GM12891 (cell line): ENCODE measurements around the gene FASN.

Experiments
- DNase-seq: peaks from one replicate; pipeline ENCODE4 v3.0.0; 2011; ENCODE audit warnings: low spot score; ENCODE audit not compliant: insufficient read length
- FAIRE-seq: peaks from 2 replicates; lab custom pipeline; 2011; peaks lifted over from hg19 to GRCh38; lab: Jason Lieb, UNC
- PAX5 ChIP-seq: IDR thresholded peaks from 2 replicates; pipeline ENCODE4 v1.6.1; 2011; ENCODE audit warnings: low read length, moderate library complexity, mild to moderate bottlenecking; ENCODE audit not compliant: insufficient read depth, severe bottlenecking
- POLR2A ChIP-seq: IDR thresholded peaks from 2 replicates; pipeline ENCODE4 v1.6.1; 2011; ENCODE audit warnings: low read depth, low read length, control low read depth
- POLR2AphosphoS5 ChIP-seq: IDR thresholded peaks from 2 replicates; pipeline ENCODE4 v1.6.1; 2011; ENCODE audit warnings: low read depth, low read length, control low read depth
- POU2F2 ChIP-seq: IDR thresholded peaks from 2 replicates; pipeline ENCODE4 v1.6.1; 2011; ENCODE audit warnings: low read depth, mild to moderate bottlenecking, control low read depth, low read length, moderate library complexity
- SPI1 ChIP-seq: IDR thresholded peaks from 2 replicates; pipeline ENCODE4 v1.6.1; 2011; ENCODE audit warnings: low read depth, low read length, control low read depth
- TAF1 ChIP-seq: IDR thresholded peaks from 2 replicates; pipeline ENCODE4 v1.6.1; 2011; ENCODE audit warnings: low read depth, low read length, control low read depth

The FASN gene

DNA sequence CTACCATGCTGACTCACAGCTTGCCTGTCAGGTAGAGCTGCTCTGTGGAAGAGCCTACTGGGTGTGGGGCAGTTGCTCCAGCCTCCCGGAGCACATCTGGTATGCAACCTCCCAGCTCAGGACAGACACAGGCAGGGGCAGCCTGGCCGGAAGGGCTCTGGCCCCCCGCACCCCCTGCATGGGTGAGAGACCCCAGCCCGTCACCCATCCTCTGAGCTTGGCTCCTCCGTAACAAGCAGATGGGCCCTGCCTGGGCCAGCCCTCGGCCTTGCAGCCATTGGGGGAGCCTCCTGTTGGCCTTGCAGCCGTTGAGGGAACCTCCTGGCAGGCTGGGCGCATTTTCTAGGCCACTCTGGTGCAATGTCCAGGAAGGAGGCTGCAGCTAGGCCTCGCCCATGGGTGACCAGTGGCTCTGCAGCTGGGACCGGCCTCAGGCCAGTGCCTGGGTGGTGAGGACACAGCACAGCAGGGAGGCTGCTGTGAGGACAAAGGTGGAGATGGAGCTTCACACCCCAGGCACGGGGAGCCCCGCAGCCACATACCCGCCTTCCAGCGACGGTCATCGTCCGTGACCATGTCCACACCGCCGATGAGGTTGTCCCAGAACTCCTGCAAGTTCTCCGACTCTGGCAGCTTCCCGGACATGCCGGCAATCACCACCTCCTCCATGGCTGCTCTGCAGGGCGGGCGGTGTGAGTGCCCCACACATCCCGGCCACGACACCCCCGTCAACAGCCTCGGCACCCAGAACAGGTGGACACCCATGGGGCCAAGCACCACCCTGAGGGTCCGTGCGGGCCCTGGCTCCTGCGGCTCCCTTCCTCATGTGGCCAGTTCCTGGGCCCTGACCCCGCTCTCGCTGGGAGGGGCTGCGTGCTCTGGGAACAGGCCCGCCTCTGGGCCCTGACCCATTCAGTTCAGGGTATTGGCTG, 2.0 kb downstream of the FASN start:
- FAIRE-seq (peak; percentile 66), DNase-seq (no peak)
- TF ChIP-seq POLR2AphosphoS5 (no peak), SPI1 (no peak), TAF1 (no peak)

DNA sequence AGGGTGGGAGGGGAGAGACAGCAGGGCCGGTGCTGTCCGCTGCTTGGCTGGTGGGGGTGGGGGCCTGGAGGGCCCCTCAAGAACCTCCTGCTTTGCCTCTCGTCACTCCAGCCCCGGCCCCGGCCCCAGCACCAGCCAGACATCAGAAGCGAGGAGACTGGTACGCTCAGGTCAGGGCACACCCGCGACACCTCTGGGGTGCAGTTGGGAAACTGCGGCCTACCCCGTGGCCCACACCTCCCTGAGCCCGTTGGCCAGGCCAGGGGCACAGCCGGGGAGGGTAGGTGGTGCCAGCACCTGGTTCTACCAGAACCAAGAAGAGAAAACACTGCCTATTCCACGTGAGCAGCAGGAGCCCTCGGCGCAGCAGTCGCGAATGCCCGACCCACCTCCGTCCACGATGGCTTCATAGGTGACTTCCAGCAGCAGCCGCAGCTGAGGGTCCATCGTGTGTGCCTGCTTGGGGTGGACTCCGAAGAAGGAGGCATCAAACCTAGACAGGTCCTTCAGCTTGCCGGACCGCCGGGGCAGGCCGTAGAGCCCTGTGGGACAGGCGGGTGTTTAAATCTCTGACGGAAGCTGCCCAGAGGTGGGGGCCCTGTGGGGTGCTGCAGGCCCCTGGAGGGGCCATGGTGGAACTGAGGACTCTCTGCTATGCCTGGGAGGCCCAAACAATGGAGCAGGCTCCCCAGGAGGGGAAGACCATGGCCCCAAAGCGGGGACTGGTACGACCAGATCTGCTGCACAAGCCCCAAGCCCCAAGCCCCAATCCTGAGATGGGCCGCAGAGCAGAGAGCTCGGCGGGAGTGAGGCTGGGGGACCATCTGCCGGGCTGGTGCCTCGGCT, 2.9 kb downstream of the FASN start:
- TF ChIP-seq POLR2A: no peak
- no peak for FAIRE-seq
- no peak for DNase-seq

DNA sequence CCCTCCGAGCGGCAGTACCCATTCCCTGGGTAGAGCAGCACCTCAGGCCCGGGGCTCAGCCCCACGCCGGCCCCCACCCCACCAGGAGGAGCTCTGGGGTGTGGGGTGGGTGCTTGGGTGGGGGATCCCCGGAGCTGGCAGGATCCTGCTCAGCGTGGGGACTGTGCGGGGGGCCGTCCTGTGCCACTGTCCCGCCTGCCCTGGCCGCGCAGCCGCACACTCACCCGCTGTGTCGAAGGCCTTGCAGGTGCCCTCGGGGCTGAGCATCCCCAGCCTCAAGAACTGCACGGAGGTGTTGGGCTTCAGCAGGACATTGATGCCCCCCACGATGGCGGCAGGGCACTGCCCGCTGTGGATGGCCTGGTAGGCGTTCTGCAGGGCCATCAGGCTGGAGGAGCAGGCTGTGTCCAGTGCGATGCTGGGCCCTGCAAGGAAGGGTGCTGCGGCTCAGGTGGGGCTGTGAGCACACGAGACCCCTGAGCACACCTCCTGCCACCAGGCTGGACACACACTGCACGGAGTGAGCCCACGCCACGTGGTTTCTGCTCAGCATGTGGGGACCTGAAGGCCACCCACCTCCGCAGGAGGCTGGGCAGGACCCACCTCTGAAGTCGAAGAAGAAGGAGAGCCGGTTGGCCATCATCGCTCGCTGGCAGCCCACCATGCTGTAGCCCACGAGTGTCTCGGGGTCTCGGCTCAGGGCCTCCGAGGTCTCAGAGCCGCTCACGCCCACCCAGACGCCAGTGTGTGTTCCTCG, 4.9 kb downstream of the FASN start:
- DNase-seq (no peak), FAIRE-seq (no peak)
- TF ChIP-seq POLR2AphosphoS5 (no peak), PAX5 (no peak), TAF1 (no peak), POLR2A (no peak), SPI1 (no peak), POU2F2 (no peak)

DNA sequence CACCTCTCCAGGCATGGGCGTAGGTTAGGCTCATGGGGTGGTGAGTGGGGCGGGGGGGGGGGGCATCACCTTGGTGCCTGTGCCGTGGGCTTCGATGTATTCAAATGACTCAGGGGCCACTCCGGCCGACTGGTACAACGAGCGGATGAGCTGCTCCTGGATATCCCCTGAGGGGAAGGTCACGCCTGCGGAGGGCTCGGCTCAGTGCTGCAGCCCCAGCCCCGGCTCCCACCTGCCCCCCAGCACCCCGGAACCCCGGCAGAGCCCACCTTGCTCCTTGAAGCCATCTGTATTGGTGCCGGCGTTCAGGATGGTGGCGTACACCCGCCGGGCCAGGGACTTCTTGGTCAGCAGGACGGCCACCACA, 5.4 kb downstream of the FASN start:
- FAIRE-seq (no peak), DNase-seq (no peak)
- no peak for TF ChIP-seq PAX5

DNA sequence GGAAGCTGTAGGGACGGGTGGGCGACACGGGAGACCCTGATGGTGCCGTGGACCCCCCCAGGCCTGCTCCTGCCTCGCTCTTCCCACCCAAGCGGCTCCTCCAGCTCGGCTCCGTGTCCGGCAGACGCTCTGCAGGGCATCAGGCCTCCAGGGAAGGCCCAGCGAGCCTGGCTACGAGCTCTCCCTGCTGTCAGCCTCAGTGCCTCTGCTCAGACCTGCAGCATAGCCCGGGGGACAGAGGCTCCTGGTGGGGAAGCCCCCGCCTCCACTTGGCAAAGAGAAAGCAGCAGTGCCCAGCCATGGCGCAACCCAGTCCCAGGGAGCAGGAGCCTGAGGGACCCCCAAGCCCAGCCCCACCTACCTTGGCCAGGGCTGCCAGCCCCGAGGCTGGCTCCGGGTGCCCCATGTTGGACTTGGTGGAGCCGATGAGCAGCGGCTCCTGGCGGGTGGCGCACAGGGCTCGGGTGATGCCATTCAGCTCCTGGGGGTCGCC, 5.9 kb downstream of the FASN start:
- TF ChIP-seq POU2F2: no peak
- TF ChIP-seq TAF1: no peak
- no peak for TF ChIP-seq POLR2AphosphoS5
- no peak for TF ChIP-seq PAX5
- no peak for TF ChIP-seq SPI1
- TF ChIP-seq POLR2A: no peak
- FAIRE-seq (no peak), DNase-seq (no peak)

DNA sequence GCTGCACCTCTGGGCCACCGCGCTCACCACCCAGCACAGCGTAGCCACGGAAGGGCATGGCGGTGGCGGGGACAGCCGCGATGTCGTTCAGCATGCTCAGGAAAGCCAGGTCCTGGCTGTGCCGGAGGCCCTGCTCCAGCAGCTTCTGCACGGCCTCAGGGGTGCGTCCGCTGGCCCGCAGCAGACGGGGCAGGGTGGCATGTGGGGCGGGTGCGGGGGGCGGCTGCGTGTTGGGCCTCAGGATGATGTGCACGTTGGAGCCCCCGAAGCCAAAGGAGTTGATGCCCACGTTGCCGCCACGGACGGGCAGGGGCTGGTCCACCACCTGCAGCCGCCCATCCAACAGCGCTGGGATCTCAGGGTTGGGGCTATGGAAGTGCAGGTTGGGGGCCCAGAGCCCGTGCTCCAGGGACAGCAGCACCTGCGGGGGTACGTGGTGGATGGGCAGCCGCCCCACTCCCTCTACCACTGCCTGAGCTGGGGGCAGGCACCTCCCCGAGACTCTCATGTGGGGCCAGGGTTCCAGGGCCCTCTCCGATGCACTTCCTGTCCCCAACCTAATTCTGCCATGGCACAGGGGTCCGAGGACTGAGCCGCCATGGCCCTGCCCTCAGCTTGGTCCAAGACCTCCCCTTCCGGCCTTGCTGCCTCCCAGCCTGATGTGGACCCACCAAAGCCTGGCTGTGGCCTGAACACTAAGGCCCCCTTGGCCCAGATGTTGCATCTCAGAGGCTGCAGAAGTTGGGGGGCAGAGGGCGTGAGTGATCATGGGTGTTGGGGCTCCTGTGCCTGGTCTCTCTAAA, 6.6 kb downstream of the FASN start:
- no peak for DNase-seq
- TF ChIP-seq PAX5 (no peak), SPI1 (no peak), POLR2AphosphoS5 (no peak), POU2F2 (no peak), TAF1 (no peak), POLR2A (no peak)
- no peak for FAIRE-seq

DNA sequence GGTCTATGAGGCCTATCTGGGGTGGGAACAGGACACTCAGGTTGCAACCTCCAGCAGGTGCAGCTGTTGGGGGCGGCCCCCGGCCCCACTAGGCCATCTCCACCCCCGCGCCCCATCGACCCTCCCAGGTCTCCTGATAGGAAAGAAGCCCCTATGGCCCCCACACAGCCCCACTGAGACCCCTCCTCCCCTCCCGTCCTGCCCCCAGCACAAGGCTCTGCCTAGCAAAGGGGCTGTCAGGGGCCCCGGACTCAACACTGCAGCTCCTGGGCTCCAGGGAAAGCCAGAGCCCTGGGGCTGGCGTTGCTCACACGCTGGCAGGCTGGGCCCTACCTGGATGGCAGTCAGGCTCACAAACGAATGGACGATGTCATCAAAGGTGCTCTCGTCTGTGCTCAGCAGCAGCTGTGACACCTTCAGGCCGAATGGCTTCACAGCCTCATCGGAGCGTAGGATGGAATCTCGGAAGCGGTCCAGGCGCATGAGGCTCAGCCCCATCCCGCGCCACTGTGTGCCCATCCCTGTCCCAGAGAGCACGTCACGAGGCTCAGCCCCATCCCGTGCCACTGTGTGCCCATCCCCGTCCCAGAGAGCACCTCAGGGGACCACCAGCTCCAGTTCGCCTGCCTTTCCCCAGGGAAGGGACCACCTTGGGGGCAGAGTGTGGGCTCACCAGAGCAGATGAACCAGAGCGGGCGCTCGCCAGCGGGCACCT, 7.3 kb downstream of the FASN start:
- TF ChIP-seq PAX5 (no peak), TAF1 (no peak), POLR2A (no peak), POLR2AphosphoS5 (no peak), POU2F2 (no peak), SPI1 (no peak)
- DNase-seq: no peak
- no peak for FAIRE-seq

DNA sequence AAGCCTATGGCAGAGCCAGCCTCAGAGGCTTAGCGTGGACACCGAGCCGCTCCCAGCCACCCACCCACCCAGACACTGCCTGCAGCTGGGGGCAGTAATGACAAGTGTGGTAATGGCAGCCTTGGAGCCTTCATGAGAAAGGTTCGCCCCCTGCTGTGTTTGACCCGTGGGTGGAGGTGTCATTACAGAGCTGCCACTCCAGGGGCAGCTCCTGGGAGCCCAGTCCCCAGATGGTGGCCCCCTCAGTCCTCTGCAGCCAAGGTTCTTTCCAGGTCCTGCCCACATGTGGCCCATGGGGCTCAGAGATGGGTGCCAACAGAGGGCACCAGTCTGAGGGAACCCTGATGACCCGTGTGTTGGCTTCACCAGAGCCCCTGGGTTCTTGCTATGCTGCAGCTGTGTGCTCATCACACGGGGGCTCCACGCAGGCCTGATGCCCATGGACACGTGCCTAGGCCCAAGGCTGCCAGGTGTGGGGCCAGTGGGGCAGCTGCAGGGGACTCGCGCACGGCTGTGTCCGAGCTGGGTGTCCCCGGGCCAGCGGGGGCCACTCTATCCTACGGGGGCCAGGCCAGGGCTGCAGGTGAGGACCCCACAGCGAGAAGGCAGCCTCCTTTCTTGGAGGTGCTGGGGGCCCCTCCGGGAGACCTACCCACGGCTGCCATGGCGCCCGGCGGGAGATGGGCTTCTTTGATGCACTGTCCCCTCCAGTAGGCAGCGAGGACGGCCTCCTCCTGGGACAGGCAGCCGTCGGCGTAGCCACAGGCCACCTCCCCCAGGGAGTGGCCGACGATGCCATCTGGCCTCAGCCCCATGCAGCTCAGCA, 8.1 kb downstream of the FASN start:
- no peak for TF ChIP-seq POU2F2
- no peak for TF ChIP-seq SPI1
- TF ChIP-seq POLR2A: no peak
- no peak for TF ChIP-seq TAF1
- no peak for TF ChIP-seq PAX5
- TF ChIP-seq POLR2AphosphoS5: no peak
- no peak for DNase-seq
- no peak for FAIRE-seq
